SK-N-SH (cell line): Measurements from ENCODE around the gene KCNT1.

Source experiments
- EP300 ChIP-seq, 2 experiments: IDR thresholded peaks; 2 replicates each; pipeline versions ENCODE4 v1.4.0 to v1.6.1; 2012; ENCODE audit warnings: borderline replicate concordance in 1 of 2, low read depth in 1 of 2, low read length in 1 of 2
- SIN3A ChIP-seq: IDR thresholded peaks from 2 replicates; pipeline ENCODE4 v1.6.1; 2012; ENCODE audit warnings: low read depth, mild to moderate bottlenecking, low read length, moderate library complexity, borderline replicate concordance
- TF ChIP-seq, protein P1 (sequence below): IDR thresholded peaks from 2 replicates; pipeline ENCODE4; 2012
- TF ChIP-seq, protein P2 (sequence below): fragments of 200-600 bp; sonication (generic); IDR thresholded peaks from 2 replicates; pipeline ENCODE4 v1.6.1; 2017; ENCODE audit warnings: antibody characterized with exemption, mild to moderate bottlenecking, moderate library complexity

DNA sequence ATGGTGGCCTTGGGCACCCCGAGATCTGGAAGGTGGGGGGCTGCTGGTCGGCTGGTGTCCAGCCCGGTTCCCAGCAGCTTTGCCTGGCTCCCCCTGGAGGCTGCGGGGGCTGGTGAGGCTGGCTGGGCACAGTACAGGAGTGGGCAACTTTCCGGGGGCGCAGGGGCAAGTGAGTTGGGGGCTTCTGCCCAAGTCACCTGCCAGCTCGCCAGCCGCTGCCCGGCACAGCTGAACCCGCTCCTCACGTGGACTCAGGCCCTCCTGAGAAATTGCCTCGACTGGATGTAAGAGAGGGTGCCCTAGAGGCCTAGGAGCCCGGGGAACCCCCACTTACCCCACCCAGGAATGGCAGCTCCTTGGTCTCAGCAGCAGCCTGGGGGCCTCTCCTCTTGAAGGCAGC is 15.4 kb downstream of the KCNT1 start:
- TF ChIP-seq EP300 (IDR thresholded peaks at IDR 0.05; ENCODE audit: borderline replicate concordance in 1 of 2, low read depth in 1 of 2, low read length in 1 of 2) (no peak), SIN3A (no peak)
- TF ChIP-seq, protein P1, sequence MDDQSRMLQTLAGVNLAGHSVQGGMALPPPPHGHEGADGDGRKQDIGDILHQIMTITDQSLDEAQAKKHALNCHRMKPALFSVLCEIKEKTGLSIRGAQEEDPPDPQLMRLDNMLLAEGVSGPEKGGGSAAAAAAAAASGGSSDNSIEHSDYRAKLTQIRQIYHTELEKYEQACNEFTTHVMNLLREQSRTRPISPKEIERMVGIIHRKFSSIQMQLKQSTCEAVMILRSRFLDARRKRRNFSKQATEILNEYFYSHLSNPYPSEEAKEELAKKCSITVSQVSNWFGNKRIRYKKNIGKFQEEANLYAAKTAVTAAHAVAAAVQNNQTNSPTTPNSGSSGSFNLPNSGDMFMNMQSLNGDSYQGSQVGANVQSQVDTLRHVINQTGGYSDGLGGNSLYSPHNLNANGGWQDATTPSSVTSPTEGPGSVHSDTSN = no peak
- TF ChIP-seq, protein P2, sequence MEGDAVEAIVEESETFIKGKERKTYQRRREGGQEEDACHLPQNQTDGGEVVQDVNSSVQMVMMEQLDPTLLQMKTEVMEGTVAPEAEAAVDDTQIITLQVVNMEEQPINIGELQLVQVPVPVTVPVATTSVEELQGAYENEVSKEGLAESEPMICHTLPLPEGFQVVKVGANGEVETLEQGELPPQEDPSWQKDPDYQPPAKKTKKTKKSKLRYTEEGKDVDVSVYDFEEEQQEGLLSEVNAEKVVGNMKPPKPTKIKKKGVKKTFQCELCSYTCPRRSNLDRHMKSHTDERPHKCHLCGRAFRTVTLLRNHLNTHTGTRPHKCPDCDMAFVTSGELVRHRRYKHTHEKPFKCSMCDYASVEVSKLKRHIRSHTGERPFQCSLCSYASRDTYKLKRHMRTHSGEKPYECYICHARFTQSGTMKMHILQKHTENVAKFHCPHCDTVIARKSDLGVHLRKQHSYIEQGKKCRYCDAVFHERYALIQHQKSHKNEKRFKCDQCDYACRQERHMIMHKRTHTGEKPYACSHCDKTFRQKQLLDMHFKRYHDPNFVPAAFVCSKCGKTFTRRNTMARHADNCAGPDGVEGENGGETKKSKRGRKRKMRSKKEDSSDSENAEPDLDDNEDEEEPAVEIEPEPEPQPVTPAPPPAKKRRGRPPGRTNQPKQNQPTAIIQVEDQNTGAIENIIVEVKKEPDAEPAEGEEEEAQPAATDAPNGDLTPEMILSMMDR = no peak
